ENCODE data around the gene MED12L.

Gene MED12L

DNA sequence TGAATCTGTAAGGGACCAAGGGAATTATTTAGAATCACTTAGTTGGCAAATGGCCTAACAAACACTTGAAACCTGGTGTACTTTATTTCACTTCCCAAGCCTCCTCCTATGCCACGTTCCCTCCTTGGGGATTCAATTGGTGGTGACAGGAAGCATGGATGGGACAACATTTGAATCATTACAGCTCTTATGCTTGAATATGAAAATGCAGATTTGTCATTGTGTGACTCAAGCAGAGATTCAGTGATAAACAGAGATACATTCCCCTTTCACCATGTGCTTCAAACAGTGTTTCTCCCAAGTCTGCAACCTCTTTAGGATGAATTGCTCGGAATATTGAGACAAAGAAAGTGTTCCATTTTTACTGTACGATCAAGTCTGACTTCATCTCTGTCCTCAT is 32.7 kb upstream of the MED12L start (continued):
- no peak for TF ChIP-seq ZNF24 (tag by site-specific recombination; IDR thresholded peaks at IDR 0.05)

DNA sequence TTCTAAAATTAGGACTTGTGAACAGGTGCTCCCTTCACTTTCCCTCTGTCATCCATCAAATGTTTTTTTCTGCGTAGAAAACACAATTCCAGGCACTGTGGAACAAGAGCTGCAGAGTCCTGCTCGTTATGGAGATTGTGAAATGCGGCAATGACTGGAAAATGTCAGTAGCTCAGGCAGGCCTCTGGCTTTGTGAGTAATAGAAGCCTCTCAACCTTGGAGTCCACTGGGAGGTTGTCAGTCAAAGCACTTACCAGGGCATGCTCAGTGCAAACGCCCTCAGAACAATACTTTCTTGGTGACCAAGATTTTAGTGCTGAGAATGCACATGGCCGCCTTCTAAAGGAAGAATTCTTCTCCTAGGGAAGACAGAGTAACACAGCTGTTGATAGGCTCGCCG is 26.7 kb upstream of the MED12L start:
- H3K4me1 ChIP-seq (ENCODE audit: control insufficient read depth, insufficient read depth, low read length), result no peaks in the 10 kb centered on the region
- H3K27ac ChIP-seq (ENCODE audit: extremely low read depth, low read depth, low read length), result no peak overlapping the region
- H3K9me3 ChIP-seq (ENCODE audit: control insufficient read depth, insufficient read depth, low read depth, low read length), result no peaks in the 10 kb centered on the region
- CTCF ChIA-PET, result interaction anchor here (0.5 kb wide), 1 partner anchor 50 kb away, joined by 4 read pairs; no protein-coding TSS in a partner anchor
- TF ChIP-seq REPIN1 (tag by site-specific recombination; IDR thresholded peaks at IDR 0.05; ENCODE audit: low read depth) (no peak), SP2 (tag by site-specific recombination; IDR thresholded peaks at IDR 0.05) (no peak), ZNF10 (tag by site-specific recombination; IDR thresholded peaks at IDR 0.05) (no peak), KLF1 (tag by site-specific recombination; IDR thresholded peaks at IDR 0.05) (no peak), ZNF404 (tag by site-specific recombination; IDR thresholded peaks at IDR 0.05) (no peak), GLIS1 (tag by site-specific recombination; IDR thresholded peaks at IDR 0.05) (no peak), OVOL3 (tag by site-specific recombination; IDR thresholded peaks at IDR 0.05) (no peak), ZBTB8A (tag by site-specific recombination; IDR thresholded peaks at IDR 0.05) (no peak), ZNF747 (tag by site-specific recombination; IDR thresholded peaks at IDR 0.05) (no peak), ZNF302 (tag by site-specific recombination; IDR thresholded peaks at IDR 0.05; ENCODE audit: low read depth) (no peak), ZNF223 (tag by site-specific recombination; IDR thresholded peaks at IDR 0.05) (no peak), ZNF16 (tag by site-specific recombination; IDR thresholded peaks at IDR 0.05; ENCODE audit: low read depth) (no peak)
- TF ChIP-seq, protein P1, sequence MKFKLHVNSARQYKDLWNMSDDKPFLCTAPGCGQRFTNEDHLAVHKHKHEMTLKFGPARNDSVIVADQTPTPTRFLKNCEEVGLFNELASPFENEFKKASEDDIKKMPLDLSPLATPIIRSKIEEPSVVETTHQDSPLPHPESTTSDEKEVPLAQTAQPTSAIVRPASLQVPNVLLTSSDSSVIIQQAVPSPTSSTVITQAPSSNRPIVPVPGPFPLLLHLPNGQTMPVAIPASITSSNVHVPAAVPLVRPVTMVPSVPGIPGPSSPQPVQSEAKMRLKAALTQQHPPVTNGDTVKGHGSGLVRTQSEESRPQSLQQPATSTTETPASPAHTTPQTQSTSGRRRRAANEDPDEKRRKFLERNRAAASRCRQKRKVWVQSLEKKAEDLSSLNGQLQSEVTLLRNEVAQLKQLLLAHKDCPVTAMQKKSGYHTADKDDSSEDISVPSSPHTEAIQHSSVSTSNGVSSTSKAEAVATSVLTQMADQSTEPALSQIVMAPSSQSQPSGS (tag by site-specific recombination; IDR thresholded peaks at IDR 0.05; ENCODE audit: low read depth), result no peak
- TF ChIP-seq, protein P2, sequence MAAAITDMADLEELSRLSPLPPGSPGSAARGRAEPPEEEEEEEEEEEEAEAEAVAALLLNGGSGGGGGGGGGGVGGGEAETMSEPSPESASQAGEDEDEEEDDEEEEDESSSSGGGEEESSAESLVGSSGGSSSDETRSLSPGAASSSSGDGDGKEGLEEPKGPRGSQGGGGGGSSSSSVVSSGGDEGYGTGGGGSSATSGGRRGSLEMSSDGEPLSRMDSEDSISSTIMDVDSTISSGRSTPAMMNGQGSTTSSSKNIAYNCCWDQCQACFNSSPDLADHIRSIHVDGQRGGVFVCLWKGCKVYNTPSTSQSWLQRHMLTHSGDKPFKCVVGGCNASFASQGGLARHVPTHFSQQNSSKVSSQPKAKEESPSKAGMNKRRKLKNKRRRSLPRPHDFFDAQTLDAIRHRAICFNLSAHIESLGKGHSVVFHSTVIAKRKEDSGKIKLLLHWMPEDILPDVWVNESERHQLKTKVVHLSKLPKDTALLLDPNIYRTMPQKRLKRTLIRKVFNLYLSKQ (tag by site-specific recombination; IDR thresholded peaks at IDR 0.05; ENCODE audit: borderline replicate concordance), result no peak
- TF ChIP-seq, protein P3, sequence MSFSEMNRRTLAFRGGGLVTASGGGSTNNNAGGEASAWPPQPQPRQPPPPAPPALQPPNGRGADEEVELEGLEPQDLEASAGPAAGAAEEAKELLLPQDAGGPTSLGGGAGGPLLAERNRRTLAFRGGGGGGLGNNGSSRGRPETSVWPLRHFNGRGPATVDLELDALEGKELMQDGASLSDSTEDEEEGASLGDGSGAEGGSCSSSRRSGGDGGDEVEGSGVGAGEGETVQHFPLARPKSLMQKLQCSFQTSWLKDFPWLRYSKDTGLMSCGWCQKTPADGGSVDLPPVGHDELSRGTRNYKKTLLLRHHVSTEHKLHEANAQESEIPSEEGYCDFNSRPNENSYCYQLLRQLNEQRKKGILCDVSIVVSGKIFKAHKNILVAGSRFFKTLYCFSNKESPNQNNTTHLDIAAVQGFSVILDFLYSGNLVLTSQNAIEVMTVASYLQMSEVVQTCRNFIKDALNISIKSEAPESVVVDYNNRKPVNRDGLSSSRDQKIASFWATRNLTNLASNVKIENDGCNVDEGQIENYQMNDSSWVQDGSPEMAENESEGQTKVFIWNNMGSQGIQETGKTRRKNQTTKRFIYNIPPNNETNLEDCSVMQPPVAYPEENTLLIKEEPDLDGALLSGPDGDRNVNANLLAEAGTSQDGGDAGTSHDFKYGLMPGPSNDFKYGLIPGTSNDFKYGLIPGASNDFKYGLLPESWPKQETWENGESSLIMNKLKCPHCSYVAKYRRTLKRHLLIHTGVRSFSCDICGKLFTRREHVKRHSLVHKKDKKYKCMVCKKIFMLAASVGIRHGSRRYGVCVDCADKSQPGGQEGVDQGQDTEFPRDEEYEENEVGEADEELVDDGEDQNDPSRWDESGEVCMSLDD (tag by site-specific recombination; IDR thresholded peaks at IDR 0.05), result no peak
- TF ChIP-seq, protein P4, sequence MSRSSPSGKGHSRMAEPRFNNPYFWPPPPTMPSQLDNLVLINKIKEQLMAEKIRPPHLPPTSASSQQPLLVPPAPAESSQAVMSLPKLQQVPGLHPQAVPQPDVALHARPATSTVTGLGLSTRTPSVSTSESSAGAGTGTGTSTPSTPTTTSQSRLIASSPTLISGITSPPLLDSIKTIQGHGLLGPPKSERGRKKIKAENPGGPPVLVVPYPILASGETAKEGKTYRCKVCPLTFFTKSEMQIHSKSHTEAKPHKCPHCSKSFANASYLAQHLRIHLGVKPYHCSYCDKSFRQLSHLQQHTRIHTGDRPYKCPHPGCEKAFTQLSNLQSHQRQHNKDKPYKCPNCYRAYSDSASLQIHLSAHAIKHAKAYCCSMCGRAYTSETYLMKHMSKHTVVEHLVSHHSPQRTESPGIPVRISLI (tag by site-specific recombination; IDR thresholded peaks at IDR 0.05), result no peak
- TF ChIP-seq, protein P5, sequence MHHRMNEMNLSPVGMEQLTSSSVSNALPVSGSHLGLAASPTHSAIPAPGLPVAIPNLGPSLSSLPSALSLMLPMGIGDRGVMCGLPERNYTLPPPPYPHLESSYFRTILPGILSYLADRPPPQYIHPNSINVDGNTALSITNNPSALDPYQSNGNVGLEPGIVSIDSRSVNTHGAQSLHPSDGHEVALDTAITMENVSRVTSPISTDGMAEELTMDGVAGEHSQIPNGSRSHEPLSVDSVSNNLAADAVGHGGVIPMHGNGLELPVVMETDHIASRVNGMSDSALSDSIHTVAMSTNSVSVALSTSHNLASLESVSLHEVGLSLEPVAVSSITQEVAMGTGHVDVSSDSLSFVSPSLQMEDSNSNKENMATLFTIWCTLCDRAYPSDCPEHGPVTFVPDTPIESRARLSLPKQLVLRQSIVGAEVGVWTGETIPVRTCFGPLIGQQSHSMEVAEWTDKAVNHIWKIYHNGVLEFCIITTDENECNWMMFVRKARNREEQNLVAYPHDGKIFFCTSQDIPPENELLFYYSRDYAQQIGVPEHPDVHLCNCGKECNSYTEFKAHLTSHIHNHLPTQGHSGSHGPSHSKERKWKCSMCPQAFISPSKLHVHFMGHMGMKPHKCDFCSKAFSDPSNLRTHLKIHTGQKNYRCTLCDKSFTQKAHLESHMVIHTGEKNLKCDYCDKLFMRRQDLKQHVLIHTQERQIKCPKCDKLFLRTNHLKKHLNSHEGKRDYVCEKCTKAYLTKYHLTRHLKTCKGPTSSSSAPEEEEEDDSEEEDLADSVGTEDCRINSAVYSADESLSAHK (tag by site-specific recombination; IDR thresholded peaks at IDR 0.05), result no peak
- TF ChIP-seq, protein P6, sequence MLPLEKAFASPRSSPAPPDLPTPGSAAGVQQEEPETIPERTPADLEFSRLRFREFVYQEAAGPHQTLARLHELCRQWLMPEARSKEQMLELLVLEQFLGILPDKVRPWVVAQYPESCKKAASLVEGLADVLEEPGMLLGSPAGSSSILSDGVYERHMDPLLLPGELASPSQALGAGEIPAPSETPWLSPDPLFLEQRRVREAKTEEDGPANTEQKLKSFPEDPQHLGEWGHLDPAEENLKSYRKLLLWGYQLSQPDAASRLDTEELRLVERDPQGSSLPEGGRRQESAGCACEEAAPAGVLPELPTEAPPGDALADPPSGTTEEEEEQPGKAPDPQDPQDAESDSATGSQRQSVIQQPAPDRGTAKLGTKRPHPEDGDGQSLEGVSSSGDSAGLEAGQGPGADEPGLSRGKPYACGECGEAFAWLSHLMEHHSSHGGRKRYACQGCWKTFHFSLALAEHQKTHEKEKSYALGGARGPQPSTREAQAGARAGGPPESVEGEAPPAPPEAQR (tag by site-specific recombination; IDR thresholded peaks at IDR 0.05), result no peak
- TF ChIP-seq, protein P7, sequence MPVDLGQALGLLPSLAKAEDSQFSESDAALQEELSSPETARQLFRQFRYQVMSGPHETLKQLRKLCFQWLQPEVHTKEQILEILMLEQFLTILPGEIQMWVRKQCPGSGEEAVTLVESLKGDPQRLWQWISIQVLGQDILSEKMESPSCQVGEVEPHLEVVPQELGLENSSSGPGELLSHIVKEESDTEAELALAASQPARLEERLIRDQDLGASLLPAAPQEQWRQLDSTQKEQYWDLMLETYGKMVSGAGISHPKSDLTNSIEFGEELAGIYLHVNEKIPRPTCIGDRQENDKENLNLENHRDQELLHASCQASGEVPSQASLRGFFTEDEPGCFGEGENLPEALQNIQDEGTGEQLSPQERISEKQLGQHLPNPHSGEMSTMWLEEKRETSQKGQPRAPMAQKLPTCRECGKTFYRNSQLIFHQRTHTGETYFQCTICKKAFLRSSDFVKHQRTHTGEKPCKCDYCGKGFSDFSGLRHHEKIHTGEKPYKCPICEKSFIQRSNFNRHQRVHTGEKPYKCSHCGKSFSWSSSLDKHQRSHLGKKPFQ (tag by site-specific recombination; IDR thresholded peaks at IDR 0.05), result no peak
- POLR2A ChIA-PET, result interaction anchor here (0.6 kb wide), 1 partner anchor 41 kb away, joined by 4 read pairs; no protein-coding TSS in a partner anchor
- H3K36me3 ChIP-seq (ENCODE audit: control insufficient read depth in 2 of 2, insufficient read depth in 1 of 2, low read length in 2 of 2), result no peaks in the 10 kb centered on the region
- no peak overlapping the region for H3K4me3 ChIP-seq (ENCODE audit: low read depth, low read length)

Data from HEK293 (cell line).